Esophagus squamous epithelium (tissue), 4 donors: Measurements from ENCODE around the gene RARB.

Experiments used
- CTCF ChIP-seq, 6 experiments: fragments of 450-650 bp in 4 of 6; fragments of 200-600 bp in 2 of 6; sonication (generic) in 2 of 6; IDR thresholded peaks; one replicate each; pipeline ENCODE4 v1.5.1; 2016 to 2019; ENCODE audit warnings: antibody characterized with exemption in 6 of 6, mild to moderate bottlenecking in 4 of 6, moderate library complexity in 4 of 6
- POLR2A ChIP-seq, 4 donors: fragments of 450-650 bp; IDR thresholded peaks; one replicate each; pipeline ENCODE4 v1.6.1; 2017; ENCODE audit warnings: antibody characterized with exemption in 4 of 4, mild to moderate bottlenecking in 4 of 4, moderate library complexity in 3 of 4

GRCh38 chr3:25469558-25469957 lies 41.5 kb downstream of the RARB start:
- TF ChIP-seq CTCF (IDR thresholded peaks at IDR 0.05) = no peak
- TF ChIP-seq POLR2A (IDR thresholded peaks at IDR 0.05) = no peak
